GM23248 (cell line): ENCODE data around the gene POC5.

Source experiments
- EZH2 ChIP-seq: fragments of 200-600 bp; sonication (generic); IDR thresholded peaks from 2 replicates; pipeline ENCODE4 v1.6.1; 2018; ENCODE audit warnings: antibody characterized with exemption, mild to moderate bottlenecking; ENCODE audit not compliant: insufficient read depth, poor library complexity, severe bottlenecking
- EZH2phosphoT487 ChIP-seq: fragments of 200-600 bp; sonication (generic); IDR thresholded peaks from 2 replicates; pipeline ENCODE4 v1.6.1; 2018; ENCODE audit warnings: antibody characterized with exemption, moderate library complexity, mild to moderate bottlenecking, low read depth; ENCODE audit not compliant: insufficient read depth

- TF ChIP-seq EZH2phosphoT487: no peak
- no peak for TF ChIP-seq EZH2
These were observed 539 bp downstream of the POC5 start for GRCh38 chr5:75716715-75717081.
